Measurements from ENCODE around the gene SPINK2.

The SPINK2 gene

DNA sequence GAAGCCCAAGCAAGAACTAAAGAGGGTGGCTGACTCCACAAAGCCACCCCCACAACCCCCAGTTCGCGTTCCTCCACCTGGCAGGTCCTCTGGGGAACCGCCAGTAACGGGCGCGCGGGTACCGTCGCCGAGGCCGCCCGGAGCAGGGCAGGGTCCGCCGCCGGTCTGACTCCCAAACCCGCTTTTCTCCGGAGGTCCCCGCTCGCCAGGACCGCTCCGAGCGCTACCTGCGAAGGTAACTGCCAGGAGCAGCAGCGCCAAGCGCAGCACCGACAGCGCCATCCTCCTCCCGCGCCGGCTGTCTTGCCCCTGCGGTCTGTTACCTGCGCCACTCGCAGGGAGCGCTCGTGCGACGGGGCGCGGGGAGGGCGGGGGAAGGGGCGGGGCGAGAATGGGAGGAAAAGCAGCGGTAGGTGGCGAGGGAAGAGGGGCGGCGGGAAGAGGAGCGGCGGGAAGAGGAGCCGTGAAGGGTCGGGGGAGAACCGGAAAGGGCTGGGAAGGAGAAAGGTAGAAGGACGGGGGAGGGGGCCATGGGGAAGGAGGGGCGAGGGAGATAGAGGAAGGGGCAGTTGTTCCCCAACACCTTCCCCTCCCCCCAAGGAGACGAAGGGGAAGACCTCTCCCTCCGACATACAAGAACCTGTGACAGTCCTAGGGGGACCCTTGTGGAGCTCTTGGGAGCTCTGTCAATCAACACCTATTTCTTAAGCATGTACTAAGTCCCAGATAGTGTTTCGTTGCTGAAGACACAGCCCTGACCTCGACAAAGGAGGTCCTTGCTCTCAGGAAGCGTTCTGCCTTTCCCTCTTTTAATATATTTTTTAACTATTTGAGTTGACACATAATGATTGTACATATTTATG lies at the start of gene SPINK2:
Gene SPINK2 (minus strand): TSS at position 321 of the 863 bp plus-strand sequence. CDS start 39 bp downstream, at position 282.
- DNase-seq (ENCODE audit: low read depth) = peak; percentile 55

- DNase-seq (ENCODE audit: low read depth) = no peak
Observed at GRCh38 chr4:56870946-56871345, 49.4 kb upstream of the SPINK2 start.

GRCh38 chr4:56863441-56864139 lies 42.1 kb upstream of the SPINK2 start:
- DNase-seq (ENCODE audit: low read depth) = no peak

DNA sequence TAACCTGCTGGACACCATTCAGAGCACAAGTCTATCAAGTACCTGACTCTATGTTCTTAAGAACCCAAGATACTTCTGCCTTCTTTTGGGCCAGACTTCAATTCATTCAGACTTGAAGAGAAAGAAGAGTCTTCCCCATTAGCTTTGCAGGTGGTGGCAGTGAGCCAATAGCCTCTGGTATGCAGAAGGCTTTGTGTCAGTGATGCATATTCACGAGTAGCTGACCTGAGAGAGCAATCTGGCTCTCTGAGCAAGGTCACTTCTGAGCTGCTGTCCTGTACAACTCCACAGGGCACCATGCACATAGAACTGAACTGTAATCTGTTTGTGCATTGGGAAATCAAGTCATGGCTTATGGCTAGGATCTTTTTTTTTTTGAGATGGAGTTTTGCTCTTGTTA lies 39.9 kb upstream of the SPINK2 start:
- no peak for DNase-seq (ENCODE audit: low read depth)

- DNase-seq (ENCODE audit: low read depth) = no peak
Observed at GRCh38 chr4:56860781-56861180, 39.3 kb upstream of the SPINK2 start.

GRCh38 chr4:56859841-56860240 lies 38.3 kb upstream of the SPINK2 start:
- no peak for DNase-seq (ENCODE audit: low read depth)

GRCh38 chr4:56857601-56858309 lies 36.3 kb upstream of the SPINK2 start:
- DNase-seq (ENCODE audit: low read depth) = no peak

DNA sequence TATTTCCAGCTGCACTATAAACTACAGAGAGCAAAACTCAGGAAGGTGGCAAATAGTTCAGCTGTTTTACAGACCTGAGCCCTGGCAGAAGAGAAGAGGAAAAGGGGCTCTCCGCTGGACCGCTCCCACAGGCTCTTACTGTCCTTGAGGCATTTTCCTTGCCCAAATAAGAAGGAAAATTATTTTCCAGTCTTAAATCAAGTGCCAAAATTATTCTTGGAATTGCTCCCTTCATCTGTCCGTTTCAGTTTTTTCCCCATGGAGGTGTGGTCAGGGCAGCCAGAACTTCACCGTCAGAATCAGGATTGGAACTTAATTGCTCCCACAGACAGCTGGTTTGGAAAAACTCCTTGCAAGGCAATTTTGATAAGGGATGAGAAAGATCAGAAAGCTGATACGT lies 35.2 kb upstream of the SPINK2 start:
- no peak for DNase-seq (ENCODE audit: low read depth)

GRCh38 chr4:56850910-56851309 lies 29.4 kb upstream of the SPINK2 start:
- no peak for DNase-seq (ENCODE audit: low read depth)

GRCh38 chr4:56844802-56845580 lies 23.5 kb upstream of the SPINK2 start:
- no peak for DNase-seq (ENCODE audit: low read depth)

DNA sequence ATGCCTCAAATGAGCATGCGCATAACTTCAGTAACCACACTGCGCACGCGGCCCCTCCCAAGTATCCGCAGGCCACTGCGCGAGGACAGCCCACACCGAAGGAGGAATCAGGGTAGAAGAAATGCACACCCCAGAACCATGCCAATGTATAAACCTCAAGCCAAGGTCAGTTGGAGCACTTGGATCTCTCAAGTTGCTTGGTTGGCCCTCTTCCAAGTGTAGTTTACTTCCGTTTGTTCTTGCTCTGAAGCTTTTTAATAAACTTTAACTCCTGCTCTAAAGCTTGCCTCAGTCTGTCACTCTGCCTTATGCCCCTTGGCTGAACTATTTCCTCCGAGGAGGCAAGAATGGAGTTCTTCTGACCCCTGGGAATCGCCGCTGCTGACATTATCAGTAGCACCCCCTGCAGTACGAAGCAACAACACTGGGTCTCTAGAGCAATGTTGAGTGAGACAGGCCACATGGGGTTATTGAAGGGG lies 22.0 kb upstream of the SPINK2 start:
- no peak for DNase-seq (ENCODE audit: low read depth)

GRCh38 chr4:56840559-56840958 lies 19.1 kb upstream of the SPINK2 start:
- no peak for DNase-seq (ENCODE audit: low read depth)

- no peak for DNase-seq (ENCODE audit: low read depth)
Observed at GRCh38 chr4:56828784-56829535, 7.5 kb upstream of the SPINK2 start.

- no peak for DNase-seq (ENCODE audit: low read depth)
Observed at GRCh38 chr4:56823933-56824600, 2.6 kb upstream of the SPINK2 start.

- no peak for DNase-seq (ENCODE audit: low read depth)
Observed at GRCh38 chr4:56818797-56819196, 2.7 kb downstream of the SPINK2 start.

DNA sequence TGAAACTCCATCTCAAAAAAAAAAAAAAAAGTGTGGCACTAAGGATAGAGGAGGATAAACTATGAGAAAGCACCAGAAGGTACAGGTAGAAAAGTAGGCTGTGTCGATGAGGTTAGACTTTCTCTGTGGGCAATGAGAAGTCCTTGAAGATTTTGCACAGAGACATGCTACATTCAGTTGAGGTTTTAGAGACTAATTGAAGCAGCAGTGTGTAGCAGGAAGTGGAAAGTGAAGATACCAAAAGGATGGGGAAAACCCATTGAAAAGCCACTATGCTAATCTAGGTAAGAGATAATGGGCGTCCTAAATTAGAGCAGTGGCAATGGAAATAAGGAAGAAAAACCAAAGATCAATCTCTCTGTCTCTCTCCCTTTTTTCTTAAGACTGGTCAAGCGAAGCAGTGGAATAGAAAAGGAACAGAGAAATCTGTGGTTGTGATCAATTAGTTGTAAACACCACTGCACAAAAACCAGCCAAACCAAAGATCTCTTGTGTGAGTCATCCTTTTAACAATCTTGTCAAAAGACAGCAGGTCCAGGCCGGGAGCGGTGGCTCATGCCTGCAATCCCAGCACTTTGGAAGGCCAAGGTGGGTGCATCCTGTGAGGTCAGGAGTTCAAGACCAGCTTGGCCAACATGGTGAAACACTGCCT lies 3.5 kb downstream of the SPINK2 start:
- no peak for DNase-seq (ENCODE audit: low read depth)

GRCh38 chr4:56806666-56807065 lies 14.8 kb downstream of the SPINK2 start:
- DNase-seq (ENCODE audit: low read depth) = no peak

- no peak for DNase-seq (ENCODE audit: low read depth)
Observed at GRCh38 chr4:56804551-56804950, 16.9 kb downstream of the SPINK2 start.

GRCh38 chr4:56803471-56803870 lies 18.0 kb downstream of the SPINK2 start:
- no peak for DNase-seq (ENCODE audit: low read depth)
